ENCODE results near the gene PLAC8.
"Not testable (repeated sequence)": the region's sequence is repeated elsewhere in the genome, so short reads cannot be mapped to it uniquely, and the experiment has no call there.

Gene PLAC8

GRCh38 chr4:83062739-83063138 is 51.8 kb downstream of the PLAC8 start:
- no peak for DNase-seq

GRCh38 chr4:83054928-83055327 is 59.6 kb downstream of the PLAC8 start:
- no peak for DNase-seq

GRCh38 chr4:83048781-83049180 is 65.7 kb downstream of the PLAC8 start:
- not testable (repeated sequence) for DNase-seq

GRCh38 chr4:83046693-83047473 is 67.6 kb downstream of the PLAC8 start:
- no peak for DNase-seq

GRCh38 chr4:83043801-83044407 is 70.6 kb downstream of the PLAC8 start:
- DNase-seq, result no peak

- not testable (repeated sequence) for DNase-seq
These were observed 71.4 kb downstream of the PLAC8 start for GRCh38 chr4:83043157-83043556.

GRCh38 chr4:83040269-83040668 is 74.3 kb downstream of the PLAC8 start:
- no peak for DNase-seq
